Cardiac fibroblast (primary cell): ENCODE data around the gene SIAE.
"Not testable (repeated sequence)": the region's sequence is repeated elsewhere in the genome, so short reads cannot be mapped to it uniquely, and the experiment has no call there.

Source experiments
- DNase-seq, 2 donors: peaks; one replicate each; pipeline versions ENCODE4 v3.0.0 to v3.0.0-alpha.2; 2010; ENCODE audit warnings: low read depth in 2 of 2
- H3K4me3 ChIP-seq, 2 donors: replicated peaks in 1 of 2; 1 replicate in 1 of 2; 2 replicates in 1 of 2; pipeline ENCODE4 v1.5.1; 2011; ENCODE audit warnings: low read depth in 2 of 2, low read length in 2 of 2, mild to moderate bottlenecking in 2 of 2, moderate library complexity in 1 of 2
- TF ChIP-seq, protein P1 (sequence below): IDR thresholded peaks from one replicate; pipeline ENCODE4 v1.5.1; 2011; ENCODE audit warnings: low read depth, mild to moderate bottlenecking, low read length, inconsistent platforms

Gene SIAE

DNA sequence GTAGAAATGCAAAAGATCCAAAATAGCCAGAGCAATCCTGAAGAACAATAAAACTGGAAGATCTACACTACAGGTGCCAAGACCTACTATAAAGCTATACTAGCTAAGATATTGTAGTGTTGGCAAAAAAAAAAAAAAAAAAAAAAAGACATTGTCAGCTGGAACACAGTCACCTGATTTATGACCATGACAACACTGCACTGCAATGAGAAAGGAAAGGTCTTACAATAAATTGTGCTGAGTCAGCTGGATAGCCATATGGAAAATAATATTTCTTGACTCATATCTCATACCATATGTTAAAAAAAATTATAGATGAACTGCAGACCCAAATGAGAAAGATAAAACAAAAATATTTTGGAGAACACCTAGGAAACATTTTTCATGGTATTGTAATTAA lies 65.4 kb downstream of the SIAE start:
- TF ChIP-seq, protein P1, sequence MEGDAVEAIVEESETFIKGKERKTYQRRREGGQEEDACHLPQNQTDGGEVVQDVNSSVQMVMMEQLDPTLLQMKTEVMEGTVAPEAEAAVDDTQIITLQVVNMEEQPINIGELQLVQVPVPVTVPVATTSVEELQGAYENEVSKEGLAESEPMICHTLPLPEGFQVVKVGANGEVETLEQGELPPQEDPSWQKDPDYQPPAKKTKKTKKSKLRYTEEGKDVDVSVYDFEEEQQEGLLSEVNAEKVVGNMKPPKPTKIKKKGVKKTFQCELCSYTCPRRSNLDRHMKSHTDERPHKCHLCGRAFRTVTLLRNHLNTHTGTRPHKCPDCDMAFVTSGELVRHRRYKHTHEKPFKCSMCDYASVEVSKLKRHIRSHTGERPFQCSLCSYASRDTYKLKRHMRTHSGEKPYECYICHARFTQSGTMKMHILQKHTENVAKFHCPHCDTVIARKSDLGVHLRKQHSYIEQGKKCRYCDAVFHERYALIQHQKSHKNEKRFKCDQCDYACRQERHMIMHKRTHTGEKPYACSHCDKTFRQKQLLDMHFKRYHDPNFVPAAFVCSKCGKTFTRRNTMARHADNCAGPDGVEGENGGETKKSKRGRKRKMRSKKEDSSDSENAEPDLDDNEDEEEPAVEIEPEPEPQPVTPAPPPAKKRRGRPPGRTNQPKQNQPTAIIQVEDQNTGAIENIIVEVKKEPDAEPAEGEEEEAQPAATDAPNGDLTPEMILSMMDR = no peak
- no peak overlapping the region for H3K4me3 ChIP-seq
- no peak for DNase-seq

DNA sequence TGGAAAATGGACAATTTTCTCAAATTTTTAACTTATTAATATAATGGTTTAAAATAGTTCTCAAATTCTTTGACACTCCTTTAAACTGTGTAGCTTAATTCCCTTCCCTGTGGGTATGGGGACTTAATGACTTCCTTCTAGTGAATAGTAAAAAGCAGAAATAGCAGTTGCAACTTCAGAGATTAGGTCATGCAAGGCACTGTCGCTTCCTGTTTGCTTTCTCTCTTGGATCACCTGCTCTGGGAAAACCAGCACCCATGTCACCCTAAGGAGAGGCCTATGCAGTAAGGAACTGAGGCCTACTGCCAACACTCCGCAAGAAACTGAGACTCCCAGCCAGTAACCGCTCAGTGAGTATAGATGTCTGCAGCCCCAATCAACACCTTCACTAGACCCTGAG lies 67.8 kb downstream of the SIAE start:
- H3K4me3 ChIP-seq = no peak overlapping the region
- DNase-seq = no peak
- TF ChIP-seq, protein P1 = no peak

DNA sequence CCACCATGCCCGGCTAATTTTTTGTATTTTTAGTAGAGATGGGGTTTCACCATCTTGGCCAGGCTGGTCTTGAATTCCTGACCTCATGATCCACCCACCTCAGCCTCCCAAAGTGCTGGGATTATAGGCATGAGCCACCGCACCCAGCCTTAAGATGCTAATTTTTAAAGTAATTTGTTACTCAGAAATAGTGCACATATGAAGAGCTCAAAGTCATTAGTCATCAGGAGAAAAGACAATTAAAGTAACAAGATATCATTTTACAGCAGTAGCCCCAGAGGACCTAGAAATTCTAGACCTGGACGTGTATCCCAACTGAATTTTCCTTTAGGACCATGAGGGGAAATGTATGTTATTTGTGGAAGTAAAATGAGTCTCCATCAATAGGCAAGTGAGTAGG lies 70.8 kb downstream of the SIAE start:
- H3K4me3 ChIP-seq = not testable (repeated sequence)
- peak in 1 of 2 donors; percentile 7 for DNase-seq

DNA sequence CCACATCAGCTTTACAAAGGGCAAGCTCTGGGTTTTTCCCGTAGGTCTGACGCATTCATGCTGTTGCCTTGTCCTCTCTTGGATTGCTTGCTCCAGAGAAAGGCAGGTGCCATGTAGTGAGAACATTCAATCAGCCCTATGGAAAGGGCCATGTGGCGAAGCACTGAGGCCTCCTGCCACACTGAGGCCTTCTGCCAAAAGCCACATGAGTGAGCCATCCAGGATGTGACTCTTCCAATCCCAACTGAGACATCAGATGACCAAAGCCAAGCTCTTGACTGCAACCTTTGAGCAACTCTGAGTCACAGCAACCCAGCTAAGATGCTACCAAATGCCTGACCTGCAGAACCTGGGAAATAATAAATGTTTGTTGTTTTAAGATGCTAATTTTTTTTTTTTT lies 71.3 kb downstream of the SIAE start:
- TF ChIP-seq, protein P1 = no peak
- peak in 1 of 2 donors; percentile 80 for DNase-seq

DNA sequence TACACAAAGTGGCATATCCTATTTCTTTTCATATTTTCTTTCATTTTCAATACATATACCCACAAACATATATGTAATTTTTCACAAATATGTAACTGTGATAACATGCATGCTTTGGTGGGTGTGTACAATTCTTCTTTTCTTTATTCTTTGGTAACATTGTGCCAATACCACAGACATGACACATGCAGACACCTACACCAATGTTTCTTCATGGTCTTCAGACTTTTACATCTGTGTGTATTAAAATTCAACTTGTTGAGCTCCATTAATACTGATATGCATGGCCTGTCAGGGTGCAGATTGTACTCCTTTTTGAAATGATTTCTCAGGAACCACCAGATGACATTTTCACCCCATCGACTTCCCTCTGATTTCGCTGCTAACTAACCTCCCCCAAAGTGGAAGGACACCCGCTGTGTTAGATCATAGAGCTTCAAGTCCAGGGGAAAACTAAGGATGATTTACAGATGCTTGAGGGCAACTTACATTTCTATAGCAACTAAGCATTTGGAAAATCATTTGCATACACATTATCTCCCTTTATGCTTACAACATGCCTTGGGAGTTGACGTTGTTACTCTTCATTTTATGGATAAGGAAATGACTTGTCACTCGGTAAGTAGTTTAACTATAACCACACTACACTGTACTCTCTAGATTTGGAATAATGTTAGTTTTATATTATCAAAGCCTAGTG lies 72.8 kb downstream of the SIAE start:
- no peak for DNase-seq
- no peak overlapping the region for H3K4me3 ChIP-seq
- TF ChIP-seq, protein P1 = no peak

More for the DNA sequence above, 71.3 kb downstream of the SIAE start:
- H3K4me3 ChIP-seq = no peak overlapping the region

DNA sequence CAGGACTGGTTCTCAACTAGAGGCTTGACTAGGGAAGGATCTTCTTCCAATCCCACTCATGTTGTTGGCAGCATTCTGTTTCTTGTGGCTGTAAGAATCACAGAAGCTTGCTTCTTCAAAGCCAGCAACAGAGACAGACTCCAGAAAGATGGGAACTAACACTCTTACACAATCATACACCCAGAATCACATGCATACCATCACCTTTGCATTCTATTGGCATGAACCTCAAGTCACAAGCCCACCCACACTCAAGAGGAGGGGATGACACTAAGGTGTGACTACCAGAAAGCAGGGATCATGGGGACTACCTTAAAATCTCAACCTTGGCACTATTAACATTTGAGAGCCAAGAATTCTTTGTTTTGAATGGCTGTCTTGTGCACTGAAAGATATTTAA lies 75.9 kb downstream of the SIAE start:
- no peak for DNase-seq
- TF ChIP-seq, protein P1 = no peak
- H3K4me3 ChIP-seq = no peak overlapping the region

DNA sequence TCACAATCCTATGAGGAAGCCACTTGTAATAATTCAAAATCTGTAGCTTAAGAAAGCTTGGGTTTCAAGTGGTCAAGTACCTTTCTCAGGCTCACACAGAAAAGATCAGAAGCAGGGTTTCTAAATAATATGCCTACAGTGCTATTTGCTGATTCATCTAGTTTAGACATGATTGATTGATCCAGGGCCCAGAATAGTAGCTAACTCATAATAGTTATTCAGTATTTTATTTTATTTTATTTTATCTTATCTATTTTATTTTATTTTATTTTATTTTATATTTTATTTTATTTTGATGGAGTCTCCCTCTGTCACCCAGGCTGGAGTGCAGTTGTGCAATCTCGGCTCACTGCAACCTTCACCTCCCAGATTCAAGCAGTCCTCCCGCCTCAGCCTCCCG lies 78.2 kb downstream of the SIAE start:
- H3K4me3 ChIP-seq = no peak overlapping the region
- no peak for DNase-seq
- TF ChIP-seq, protein P1 = no peak
